Measurements from ENCODE around the gene ZNF506. TPM values are rescaled to one million over a fixed set of nuclear protein-coding genes. Genes with fewer than 3 reads are reported as not detected.
"Not testable (repeated sequence)": the region's sequence is repeated elsewhere in the genome, so short reads cannot be mapped to it uniquely, and the experiment has no call there.

The ZNF506 gene
- total and polyA plus RNA-seq, 3 donors from 2014 or later: 12.5 to 39.4 (median 28.9) TPM

- Histone ChIP-seq H3K4me1 (no peaks in the 10 kb centered on the region), H3K27ac (no peak overlapping the region), H3K9me3 (no peaks in the 10 kb centered on the region), H3K4me3 (no peak overlapping the region), H3K27me3 (no peaks in the 10 kb centered on the region), H3K36me3 (ENCODE audit: low read depth, missing control alignments) (no peaks in the 10 kb centered on the region)
- intact Hi-C loops (cut with DNase I; ENCODE audit: low total_unique reads): no loop called here
- no peak for TF ChIP-seq CTCF (IDR thresholded peaks at IDR 0.05)
- no peak for TF ChIP-seq POLR2A (IDR thresholded peaks at IDR 0.05)
- WGBS, 2 donors: 87 to 91% methylated on average over 3 of the region's 3 CpGs
- no peak for DNase-seq
Measured at GRCh38 chr19:19817357-19817756, 4.2 kb downstream of the ZNF506 start.

- no peaks in the 10 kb centered on the region for H3K4me1 ChIP-seq
- WGBS, 2 donors: 91% methylated on average over 9 of the region's 9 CpGs
- no peaks in the 10 kb centered on the region for H3K9me3 ChIP-seq
- intact Hi-C loops (cut with DNase I; ENCODE audit: low total_unique reads): no loop called here
- no peaks in the 10 kb centered on the region for H3K36me3 ChIP-seq (ENCODE audit: low read depth, missing control alignments)
- no peak for DNase-seq
- TF ChIP-seq POLR2A (IDR thresholded peaks at IDR 0.05) (no peak), CTCF (IDR thresholded peaks at IDR 0.05) (no peak)
- no peak overlapping the region for H3K4me3 ChIP-seq
- no peak overlapping the region for H3K27ac ChIP-seq
- H3K27me3 ChIP-seq: no peaks in the 10 kb centered on the region
Measured at GRCh38 chr19:19816679-19817078, 4.9 kb downstream of the ZNF506 start.

- H3K27ac ChIP-seq; H3K27me3 ChIP-seq; H3K9me3 ChIP-seq; DNase-seq; H3K4me1 ChIP-seq; H3K36me3 ChIP-seq (ENCODE audit: low read depth, missing control alignments); H3K4me3 ChIP-seq; intact Hi-C loops (cut with DNase I; ENCODE audit: low total_unique reads): not testable (repeated sequence)
- WGBS, 2 donors: 95 to 100% methylated on average over 1 of the region's 1 CpG
Measured at GRCh38 chr19:19811999-19812398, 9.6 kb downstream of the ZNF506 start.

GRCh38 chr19:19805480-19805879 is 16.1 kb downstream of the ZNF506 start:
- 66 to 74% methylated on average over 1 of the region's 1 CpG for WGBS, 2 donors
- H3K27ac ChIP-seq: no peak overlapping the region
- TF ChIP-seq POLR2A (IDR thresholded peaks at IDR 0.05): no peak
- no peak for TF ChIP-seq CTCF (IDR thresholded peaks at IDR 0.05)
- H3K36me3 ChIP-seq (ENCODE audit: low read depth, missing control alignments): no peaks in the 10 kb centered on the region
- H3K4me3 ChIP-seq: no peak overlapping the region
- H3K9me3 ChIP-seq: no peaks in the 10 kb centered on the region
- DNase-seq: no peak
- intact Hi-C loops (cut with DNase I; ENCODE audit: low total_unique reads): no loop called here
- H3K4me1 ChIP-seq: no peaks in the 10 kb centered on the region
- H3K27me3 ChIP-seq: no peaks in the 10 kb centered on the region

GRCh38 chr19:19788015-19788414 is 33.5 kb downstream of the ZNF506 start:
- WGBS, 2 donors: 92 to 96% methylated on average over 1 of the region's 1 CpG
- no peaks in the 10 kb centered on the region for H3K4me1 ChIP-seq
- no peak for TF ChIP-seq CTCF (IDR thresholded peaks at IDR 0.05)
- no peak for TF ChIP-seq POLR2A (IDR thresholded peaks at IDR 0.05)
- no peaks in the 10 kb centered on the region for H3K9me3 ChIP-seq
- intact Hi-C loops (cut with DNase I; ENCODE audit: low total_unique reads): no loop called here
- H3K27me3 ChIP-seq: no peaks in the 10 kb centered on the region
- DNase-seq: no peak
- H3K27ac ChIP-seq: no peak overlapping the region
- no peaks in the 10 kb centered on the region for H3K36me3 ChIP-seq (ENCODE audit: low read depth, missing control alignments)
- no peak overlapping the region for H3K4me3 ChIP-seq

GRCh38 chr19:19785476-19785875 is 36.1 kb downstream of the ZNF506 start:
- H3K27me3 ChIP-seq; H3K4me3 ChIP-seq; H3K4me1 ChIP-seq; H3K27ac ChIP-seq; H3K9me3 ChIP-seq; DNase-seq; intact Hi-C loops (cut with DNase I; ENCODE audit: low total_unique reads); H3K36me3 ChIP-seq (ENCODE audit: low read depth, missing control alignments): not testable (repeated sequence)
- 92 to 96% methylated on average over 17 to 19 of the region's 19 CpGs for WGBS, 2 donors

Data from testis (tissue), 3 donors.